Hematopoietic multipotent progenitor cell (in vitro differentiated cells): ENCODE measurements around the gene BEAN1. TPM values are rescaled to one million over a fixed set of nuclear protein-coding genes. Genes with fewer than 3 reads are reported as not detected.
"Not testable (repeated sequence)": the region's sequence is repeated elsewhere in the genome, so short reads cannot be mapped to it uniquely, and the experiment has no call there.

Experiments
- DNase-seq, 3 donors: peaks; one replicate each; pipeline ENCODE4 v3.0.0-alpha.2; 2011 to 2015; ENCODE audit warnings: low read depth in 2 of 3, low spot score in 2 of 3
- total RNA-seq: library from RNA; depleted of rRNA; stranded (reverse); fragments of >200 nt; gene quantifications from one replicate; pipeline ENCODE4 v1.2.3, GENCODE V29; 2012

The BEAN1 gene
- total RNA-seq, 1 donor, result not detected

DNA sequence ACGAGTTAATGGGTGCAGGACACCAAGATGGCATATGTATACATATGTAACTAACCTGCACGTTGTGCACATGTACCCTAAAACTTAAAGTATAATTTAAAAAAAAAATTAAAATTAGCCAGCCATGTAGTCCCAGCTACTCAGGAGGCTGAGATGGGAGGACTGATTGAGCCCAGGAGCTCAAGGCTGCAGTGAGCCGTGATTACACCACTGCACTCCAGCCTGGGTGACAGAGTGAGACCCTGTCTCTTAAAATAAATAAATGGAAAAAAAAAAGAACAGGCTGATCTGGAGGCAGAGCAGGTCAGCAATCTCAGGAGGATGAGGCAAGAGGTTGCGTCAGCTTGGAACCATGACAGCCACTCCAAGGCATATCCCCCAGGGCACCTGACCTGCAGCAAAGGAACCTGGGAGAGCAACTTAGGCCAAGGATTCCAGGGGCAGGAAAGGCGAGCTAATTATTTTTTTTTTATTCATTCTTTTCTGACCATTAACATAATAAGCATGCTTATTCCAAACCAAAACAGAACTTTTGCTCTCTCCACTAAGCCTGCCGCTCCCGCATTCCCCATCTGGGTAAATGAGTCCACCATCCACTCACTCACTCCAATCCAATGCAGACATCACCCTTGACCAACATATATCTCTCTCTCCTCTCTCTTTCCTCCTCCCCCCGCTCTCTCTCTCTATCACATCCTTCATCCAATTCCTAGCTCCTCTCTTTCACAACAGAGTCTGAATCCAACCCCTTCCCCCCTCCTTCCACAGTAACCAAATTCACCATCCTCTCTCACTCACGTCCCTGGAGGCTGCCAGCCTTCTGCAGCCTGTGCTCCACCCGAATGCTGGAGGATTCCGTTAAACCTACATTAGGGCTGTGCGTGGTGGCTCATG, 75.2 kb downstream of the BEAN1 start:
- DNase-seq, result no peak

DNA sequence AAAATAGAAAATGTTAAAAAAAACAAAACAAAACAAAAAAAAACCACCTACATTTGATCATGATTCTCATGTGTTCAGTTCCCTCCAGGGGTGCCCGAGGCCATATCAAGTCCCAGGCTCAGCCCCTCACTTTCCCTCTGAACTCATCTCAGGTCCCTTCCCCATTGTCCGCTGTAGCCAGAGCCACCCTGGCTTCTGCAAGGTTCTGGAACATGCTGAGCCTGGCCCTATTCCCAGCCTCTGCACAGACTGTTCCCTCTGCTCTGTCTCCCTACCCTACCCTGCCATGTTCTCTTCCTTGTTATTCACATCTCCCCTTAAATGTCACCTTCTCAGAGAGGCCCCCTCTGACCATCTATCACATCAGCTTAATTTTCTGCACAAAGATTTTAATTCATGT, 75.9 kb downstream of the BEAN1 start:
- no peak for DNase-seq

DNA sequence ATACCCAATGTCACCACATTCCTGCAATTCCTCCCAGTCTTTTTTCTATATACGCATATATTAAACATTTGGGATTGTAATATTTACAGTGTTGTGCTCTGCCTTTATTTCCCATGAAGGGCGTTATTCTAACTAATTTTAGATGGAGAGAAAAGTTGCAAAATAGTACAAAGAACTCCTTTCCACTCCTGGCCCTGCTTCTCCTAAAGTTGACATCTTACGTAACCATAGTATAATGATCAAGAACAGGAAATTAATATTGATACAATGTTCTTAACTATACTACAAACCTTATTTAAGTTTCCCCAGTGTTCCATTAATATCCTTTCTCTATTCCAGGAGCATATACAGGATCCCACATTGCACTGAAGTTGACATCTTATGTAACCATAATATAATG, 76.5 kb downstream of the BEAN1 start:
- DNase-seq, result no peak

DNA sequence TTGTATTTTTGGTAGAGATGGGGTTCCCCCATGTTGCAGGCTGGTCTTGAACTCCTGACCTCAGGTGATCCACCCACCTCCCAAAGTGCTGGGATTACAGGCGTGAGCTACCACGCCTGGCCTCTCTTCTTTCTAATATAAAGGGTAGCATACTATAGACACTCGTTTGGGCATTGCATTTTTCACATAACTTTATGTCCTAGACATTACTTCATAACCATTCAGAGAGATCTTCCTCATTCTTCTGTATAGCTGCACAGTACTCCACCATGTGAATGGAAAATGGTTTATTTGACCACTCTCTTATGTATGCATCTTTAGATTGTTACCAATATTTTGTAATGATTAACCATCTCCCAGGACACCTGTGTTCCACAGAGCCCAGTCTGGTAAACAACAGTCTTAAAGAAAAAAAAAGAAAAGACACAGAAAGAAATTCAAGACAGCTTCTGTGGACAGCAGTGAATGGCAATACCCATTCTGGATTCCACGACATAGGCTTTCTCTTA, 80.7 kb downstream of the BEAN1 start:
- no peak for DNase-seq

DNA sequence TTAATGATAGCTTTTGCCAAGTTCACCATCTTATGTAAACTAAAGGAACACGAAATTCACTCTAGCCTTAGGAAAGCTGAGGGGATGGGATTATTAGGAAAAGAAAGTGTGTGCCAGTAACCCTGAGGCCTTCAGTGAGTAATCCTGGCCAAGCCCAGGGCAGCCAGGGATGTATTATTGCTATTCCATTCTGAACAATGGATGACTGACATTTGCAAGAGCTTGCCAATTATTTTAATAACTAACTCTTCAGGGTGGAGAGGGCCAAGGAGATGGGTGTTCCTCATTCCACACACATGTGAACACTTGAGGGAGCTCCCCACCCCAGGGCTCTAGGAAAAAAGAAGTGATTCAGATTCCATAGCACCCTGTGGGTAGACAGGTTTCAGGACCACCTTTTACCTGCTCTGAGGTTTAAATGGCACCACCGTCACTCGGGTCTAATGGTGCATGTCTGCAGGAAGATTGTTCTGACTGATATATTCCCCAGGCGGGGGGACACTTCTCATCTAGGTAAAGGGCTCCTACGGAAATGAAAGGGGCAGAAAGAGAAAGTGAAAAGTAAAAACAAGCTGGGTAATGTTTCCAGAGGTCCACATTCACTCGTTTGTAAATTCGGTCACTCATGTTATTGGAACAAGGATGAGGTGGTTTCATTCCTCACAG, 81.3 kb downstream of the BEAN1 start:
- DNase-seq, result no peak

DNA sequence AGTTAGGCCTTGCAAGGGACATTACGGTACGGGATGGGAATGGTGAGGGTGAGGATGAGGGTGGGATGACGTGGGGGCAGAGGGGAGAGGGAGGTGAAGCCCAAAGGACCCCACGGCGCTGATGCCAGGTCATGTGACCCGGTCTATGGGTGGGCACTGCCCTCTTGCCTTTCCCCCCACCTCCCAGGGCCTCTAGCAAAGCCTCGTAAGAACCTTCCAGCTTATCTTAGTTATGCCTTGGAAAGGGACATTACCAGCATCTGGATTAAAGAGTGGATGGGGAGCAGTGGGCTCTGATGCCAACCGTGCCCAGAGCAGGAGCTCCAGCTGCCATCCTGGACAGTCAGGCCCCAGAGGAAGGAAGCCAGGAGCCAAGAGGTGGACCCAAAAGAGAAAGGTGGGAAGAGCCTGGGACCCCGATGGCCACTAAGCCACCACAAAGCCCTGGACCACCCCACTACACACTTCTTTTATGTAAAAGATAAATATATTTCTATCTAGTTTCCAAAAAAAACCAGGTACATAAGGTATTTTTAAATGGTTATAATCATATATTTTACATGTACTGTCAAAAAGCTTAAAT, 81.9 kb downstream of the BEAN1 start:
- DNase-seq, result no peak

DNA sequence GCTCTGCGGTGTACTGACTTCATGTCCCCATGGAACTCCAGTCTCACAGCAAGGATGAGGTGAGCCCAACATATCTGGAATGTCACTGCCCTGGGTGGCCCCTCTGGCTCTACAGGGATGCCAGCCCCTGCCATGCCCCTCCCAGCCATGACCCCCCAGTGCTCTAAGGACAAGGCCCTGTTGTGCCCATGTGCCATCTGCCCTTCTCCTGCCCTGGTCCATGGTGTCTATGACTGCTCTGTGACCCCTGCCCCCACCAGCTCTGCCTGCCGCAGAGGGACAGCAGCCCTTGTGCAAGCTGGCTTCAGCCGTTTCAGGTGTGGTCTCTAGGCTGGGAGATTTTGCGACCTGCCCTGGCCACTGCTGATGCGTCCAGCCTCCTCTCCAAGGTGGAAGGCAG, 82.5 kb downstream of the BEAN1 start:
- no peak for DNase-seq

DNA sequence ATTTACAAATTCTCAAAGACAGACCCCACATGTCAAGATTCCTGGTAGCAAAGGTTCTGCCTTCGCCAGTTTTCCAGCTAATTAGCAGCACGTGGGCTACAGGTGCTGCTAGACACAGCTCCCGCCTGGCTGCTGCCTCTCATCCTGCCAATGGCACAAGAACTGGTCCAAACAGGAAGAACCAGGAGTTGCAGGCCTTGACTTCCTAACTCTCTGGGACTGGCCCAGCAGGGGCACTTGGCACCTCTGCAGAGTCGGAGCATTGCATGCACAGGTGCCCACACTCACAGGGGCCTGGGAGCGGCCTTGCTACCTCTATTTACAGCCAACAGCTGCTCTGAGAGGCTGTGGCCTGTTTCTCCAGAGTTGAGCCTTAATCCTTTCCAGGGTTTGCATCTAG, 83.2 kb downstream of the BEAN1 start:
- DNase-seq, result no peak

DNA sequence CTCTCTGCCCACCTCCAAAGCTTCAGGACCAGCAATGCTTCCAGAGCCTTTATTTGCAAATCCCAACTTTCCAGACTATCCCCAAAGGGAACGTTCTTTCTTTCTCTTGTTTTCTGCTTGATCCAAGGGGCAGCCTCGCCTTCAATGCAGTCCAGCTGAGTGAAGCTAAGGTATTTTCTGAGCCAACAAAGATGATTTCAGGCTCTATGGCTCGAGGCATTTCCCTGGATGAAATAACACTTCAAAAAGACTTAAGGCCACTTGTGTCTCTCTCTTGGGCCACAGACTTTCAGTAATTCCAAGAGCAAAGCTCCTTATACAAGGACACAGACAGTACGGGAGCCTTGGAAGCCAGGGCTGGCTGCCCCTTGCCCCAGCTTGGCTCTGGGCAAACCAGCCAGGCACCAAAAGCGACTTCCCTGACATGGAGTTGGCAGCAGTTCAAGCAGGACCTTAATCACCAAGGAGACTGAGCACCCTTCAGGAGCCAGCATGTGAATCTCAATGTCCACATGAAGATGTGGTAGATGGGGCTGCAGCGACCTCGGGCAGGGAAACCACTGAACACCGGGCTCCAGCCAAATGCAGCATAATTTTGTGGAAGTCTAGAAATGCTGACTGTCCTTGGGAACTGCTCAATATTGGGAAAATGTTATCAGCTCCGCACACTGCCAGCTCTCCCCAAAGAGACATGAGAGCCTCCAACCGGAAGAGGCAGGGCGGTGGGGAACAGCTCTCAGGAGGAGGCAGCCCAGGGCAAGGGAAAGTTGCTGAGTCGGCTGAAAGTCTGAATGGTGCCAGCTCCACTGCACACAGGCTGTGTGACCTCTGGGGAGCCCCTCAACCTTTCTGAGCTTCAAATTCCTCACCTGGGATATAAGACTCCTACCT, 83.9 kb downstream of the BEAN1 start:
- no peak for DNase-seq

DNA sequence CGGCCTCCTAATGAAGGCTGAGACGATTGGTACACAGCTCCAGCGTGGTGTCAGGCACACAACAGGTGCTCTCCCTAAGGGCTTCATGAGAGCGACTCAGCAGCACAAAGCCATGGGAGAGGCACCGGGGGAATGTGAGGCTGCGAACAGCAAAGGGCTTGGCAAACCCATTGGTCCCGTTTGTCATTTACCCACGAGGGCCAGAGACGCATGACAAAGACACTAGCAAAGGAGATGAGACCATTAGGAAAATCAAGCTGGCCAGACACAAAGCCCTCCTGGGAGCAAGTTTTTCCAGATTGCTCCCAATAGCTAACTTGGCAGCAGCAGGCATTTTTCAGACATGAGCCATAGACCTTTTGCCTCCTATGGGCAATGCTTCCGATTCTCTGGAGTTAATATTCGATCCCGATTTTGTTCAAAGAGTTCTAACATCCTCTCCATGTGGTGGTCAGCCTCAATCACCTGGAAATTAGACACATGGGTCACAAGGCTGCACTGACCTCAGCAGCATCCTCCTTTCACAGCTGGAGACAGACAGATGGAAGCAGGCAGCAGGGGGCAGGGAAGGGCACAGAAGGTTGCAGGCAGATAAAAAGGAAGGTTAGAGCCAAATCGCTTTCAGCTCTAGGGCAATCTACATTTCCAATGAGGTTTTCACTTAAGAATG, 84.6 kb downstream of the BEAN1 start:
- peak in 1 of 3 donors; percentile 44 for DNase-seq

DNA sequence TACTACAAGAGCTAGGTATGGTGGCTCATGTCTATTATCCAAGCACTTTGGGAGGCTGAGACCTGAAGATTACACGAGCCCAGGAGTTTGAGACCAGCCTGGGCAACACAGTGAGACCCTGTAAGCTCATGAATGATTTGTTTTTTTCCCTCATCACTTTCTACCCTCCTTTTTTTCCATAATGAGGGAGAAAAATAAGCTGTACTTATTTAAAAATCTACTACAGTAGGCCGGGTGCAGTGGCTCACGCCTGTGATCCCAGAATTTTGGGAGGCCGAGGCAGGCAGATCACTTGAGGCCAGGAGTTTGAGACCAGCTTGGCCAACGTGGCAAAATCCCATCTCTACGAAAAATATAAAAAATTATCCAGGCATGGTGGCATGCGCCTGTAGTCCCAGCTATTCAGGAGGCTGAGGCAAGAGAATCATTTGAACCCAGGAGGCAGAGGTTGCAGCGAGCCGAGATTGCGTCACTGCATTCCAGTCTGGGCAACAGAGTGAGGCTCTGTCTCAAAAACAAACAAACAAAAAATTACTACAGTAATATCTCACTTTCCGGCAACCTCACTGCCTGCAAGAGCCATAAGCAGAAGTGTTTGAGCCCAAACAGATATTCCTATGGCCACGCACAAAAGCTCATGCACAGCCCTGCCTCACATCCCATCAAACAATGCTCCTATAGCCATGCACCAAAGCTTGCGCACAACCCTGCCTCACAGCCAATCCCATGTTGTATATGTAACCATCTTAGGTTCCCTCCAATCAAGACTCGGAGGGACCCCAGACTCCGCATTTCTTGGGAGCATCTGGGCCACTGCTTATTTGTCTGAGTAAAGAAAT, 85.4 kb downstream of the BEAN1 start:
- no peak for DNase-seq

DNA sequence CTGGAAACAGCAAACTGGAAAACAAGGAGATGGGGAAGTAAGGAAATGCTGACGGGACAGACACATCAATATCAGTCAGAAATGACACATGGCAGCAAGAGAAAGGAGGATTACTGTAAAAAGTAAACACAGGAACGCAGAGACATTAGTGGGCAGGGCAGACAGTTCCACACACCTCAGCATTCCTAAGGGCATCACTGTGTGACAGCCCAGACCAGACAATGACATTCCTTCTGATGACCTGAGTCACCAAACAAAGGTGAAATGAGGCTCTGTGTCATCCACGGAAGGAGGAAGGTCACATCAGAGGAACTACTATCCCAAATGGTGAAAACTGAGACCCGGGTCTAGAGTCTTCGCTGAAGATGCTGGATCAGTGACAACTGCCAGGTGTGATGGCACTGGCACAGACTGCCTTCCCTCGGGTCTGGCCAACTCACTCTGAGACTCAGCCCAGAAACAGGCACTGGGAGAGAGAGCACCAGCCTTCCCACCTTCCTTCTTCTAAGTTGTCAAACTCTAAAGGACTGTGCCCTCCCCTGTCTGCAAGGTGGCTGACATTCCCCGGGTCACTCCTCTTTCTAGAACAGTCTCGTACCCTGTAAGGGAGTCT, 86.1 kb downstream of the BEAN1 start:
- DNase-seq, result no peak

DNA sequence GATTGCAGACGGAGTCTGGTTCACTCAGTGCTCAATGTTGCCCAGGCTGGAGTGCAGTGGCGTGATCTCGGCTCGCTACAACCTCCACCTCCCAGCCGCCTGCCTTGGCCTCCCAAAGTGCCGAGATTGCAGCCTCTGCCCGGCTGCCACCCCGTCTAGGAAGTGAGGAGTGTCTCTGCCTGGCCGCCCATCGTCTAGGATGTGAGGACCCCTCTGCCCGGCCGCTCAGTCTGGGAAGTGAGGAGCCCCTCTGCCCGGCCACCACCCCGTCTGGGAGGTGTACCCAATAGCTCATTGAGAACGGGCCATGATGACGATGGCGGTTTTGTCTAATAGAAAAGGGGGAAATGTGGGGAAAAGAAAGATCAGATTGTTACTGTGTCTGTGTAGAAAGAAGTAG, 87.3 kb downstream of the BEAN1 start:
- DNase-seq, result not testable (repeated sequence)

DNA sequence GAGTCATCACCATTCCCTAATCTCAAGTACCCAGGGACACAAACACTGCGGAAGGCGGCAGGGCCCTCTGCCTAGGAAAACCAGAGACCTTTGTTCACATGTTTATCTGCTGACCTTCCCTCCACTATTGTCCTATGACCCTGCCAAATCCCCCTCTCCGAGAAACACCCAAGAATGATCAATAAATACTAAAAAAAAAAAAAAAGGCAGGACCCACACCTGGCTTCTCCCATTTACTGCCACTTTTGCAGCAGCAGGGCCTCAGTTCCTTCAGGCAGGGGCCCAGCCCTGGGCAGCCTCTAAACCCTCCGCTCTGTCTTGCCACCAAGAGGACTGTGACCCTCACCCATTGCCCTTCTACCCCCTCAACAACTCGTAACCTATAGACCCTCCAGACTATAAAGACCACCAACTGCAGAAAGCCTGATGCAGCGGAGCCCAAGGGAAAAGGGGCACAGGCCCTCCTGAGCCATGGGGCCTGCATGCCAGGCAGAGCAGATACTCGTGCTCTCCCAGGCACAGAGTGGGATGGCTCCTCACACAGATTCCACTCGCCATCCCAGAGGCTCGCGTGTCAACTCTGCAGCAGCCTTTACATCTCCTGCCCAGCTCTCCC, 88.0 kb downstream of the BEAN1 start:
- DNase-seq, result not testable (repeated sequence)

DNA sequence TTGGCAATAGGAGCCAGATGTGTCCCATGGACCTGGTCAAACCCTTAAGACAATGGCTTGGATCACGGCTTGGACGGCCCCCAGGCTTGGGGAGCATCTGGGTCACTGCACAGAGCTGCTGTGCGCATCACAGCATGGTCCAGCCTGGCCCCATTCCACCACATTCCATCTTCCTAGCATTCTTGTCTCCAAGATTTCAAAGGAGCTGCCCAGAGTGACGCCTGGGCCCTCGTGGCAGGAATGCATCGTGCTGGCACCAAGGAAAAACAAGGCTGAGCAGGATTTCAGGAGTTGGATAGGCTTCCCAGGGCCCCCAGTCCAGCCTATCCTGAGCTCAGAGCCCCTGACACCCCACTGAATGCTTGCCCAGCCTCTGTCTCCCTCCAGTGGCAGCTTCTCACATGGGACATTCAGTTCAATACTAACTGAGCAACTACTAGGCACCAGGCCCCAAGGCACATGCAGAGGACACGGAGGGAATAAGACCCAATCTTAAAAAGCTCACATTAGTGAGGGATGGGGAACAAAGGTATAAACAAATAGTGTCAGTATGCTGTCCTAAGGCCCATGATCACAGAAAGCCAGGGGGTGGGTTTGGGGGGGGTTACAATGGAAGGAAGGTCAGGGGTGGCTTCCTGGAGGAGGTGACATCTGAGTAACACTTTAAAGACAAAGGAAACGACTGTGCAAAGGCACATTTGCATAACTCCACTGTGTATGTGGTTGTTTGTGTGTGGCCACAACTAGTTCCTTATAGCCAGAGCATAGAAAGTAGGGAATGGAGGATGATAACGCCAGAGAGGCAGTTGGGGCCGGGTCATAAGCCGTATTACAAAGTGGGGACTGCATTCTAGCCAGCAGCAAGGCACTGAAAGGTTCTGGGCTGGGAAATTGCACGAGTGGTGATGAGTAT, 88.8 kb downstream of the BEAN1 start:
- peak in 1 of 3 donors; percentile 47 for DNase-seq

DNA sequence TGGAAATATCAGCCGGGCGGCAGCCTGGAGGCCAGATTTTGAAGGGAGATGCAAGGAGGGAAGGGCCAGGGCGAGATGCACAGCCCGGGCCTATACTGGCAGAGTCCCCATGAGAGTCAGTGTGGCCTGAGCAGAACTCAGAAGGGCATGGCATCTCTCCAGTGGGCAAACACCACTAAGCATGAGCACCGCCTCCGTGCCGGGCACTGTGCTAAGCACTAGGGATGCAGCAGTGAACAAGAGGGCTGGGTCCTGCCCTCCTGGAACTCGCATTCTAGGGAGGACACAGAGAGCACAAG, 89.4 kb downstream of the BEAN1 start:
- DNase-seq, result no peak

DNA sequence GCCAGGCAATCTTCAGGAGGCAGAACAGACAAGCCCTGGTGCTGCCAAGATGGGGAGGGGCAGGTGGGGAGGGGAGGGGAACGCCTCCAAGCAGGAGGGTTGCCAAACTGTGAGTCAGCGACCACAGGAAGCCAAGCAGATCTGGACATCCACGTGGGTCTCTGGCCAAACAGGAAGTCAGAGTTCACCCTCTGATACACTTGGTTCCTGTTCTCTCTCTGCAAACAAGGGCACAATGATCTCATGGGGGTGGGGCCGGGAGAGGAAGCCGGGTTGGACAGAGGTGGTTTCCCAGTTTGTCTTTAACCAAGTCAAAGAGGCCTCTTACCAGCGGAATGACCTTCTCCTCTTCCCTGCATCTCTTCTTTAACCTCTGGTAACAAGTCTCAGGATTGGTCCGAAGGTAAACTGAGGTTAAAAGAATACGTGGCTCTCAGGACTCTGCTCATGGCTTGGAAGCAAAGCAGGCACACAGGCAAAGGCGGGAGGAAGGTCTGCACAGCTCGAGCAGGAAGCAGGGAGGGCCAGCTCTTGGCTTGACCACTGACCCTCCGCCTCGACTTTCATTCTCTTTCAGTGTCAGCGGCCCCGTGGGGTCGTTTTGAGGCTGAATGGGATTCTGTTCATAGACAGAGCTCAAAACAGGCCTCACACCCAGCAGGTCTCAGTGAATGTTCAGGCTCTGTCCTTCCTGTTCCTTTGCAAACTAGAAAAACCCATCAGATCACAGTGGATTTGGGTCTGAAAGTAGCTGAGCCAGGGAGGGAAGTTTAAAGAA, 89.9 kb downstream of the BEAN1 start:
- DNase-seq, result peak in 2 of 3 donors; percentile 97
